GM19035 (cell line): Measurements from ENCODE around the gene SNAPC2.
"Not testable (repeated sequence)": the region's sequence is repeated elsewhere in the genome, so short reads cannot be mapped to it uniquely, and the experiment has no call there.

Experiments
- ATAC-seq: cut with Tn5 transposase; IDR thresholded peaks from one replicate; pipeline ENCODE4 v1.9.1; 2021; ENCODE audit not compliant: unreplicated experiment

The SNAPC2 gene

GRCh38 chr19:7908742-7909461, 11.2 kb upstream of the SNAPC2 start:
- no peak for ATAC-seq

- ATAC-seq: no peak
These were observed 10.6 kb upstream of the SNAPC2 start for GRCh38 chr19:7909471-7910067.

- no peak for ATAC-seq
These were observed 9.6 kb upstream of the SNAPC2 start for GRCh38 chr19:7910321-7911161.

- ATAC-seq: no peak
These were observed 8.5 kb upstream of the SNAPC2 start for GRCh38 chr19:7911508-7912143.

- ATAC-seq: no peak
These were observed 7.9 kb upstream of the SNAPC2 start for GRCh38 chr19:7912144-7912696.

GRCh38 chr19:7912697-7913564, 7.2 kb upstream of the SNAPC2 start:
- ATAC-seq: no peak

- ATAC-seq: no peak
These were observed 6.5 kb upstream of the SNAPC2 start for GRCh38 chr19:7913652-7914051.

GRCh38 chr19:7914099-7914498, 6.0 kb upstream of the SNAPC2 start:
- ATAC-seq: no peak

- ATAC-seq: no peak
These were observed 5.5 kb upstream of the SNAPC2 start, which contains the start of gene TGFBR3L for GRCh38 chr19:7914598-7915045. TSS of gene TGFBR3L (plus strand) at chr19:7914830.

- no peak for ATAC-seq
These were observed 4.7 kb upstream of the SNAPC2 start for GRCh38 chr19:7915250-7916102.

GRCh38 chr19:7916103-7916954, 3.8 kb upstream of the SNAPC2 start:
- no peak for ATAC-seq

GRCh38 chr19:7916955-7917266, 3.2 kb upstream of the SNAPC2 start:
- no peak for ATAC-seq

- no peak for ATAC-seq
These were observed 2.7 kb upstream of the SNAPC2 start for GRCh38 chr19:7917267-7918061.

GRCh38 chr19:7918062-7918614, 2.0 kb upstream of the SNAPC2 start:
- ATAC-seq: not testable (repeated sequence)

GRCh38 chr19:7918615-7919421, 1.3 kb upstream of the SNAPC2 start:
- no peak for ATAC-seq

GRCh38 chr19:7920519-7921301, 572 bp downstream of the SNAPC2 start:
- peak; percentile 40 for ATAC-seq
